ENCODE measurements around the gene GTF3C5. TPM values are rescaled to one million over a fixed set of nuclear protein-coding genes. Genes with fewer than 3 reads are reported as not detected.

GTF3C5 gene
- total RNA-seq, 1 donor from 2014 or later: 31.0 TPM

DNA sequence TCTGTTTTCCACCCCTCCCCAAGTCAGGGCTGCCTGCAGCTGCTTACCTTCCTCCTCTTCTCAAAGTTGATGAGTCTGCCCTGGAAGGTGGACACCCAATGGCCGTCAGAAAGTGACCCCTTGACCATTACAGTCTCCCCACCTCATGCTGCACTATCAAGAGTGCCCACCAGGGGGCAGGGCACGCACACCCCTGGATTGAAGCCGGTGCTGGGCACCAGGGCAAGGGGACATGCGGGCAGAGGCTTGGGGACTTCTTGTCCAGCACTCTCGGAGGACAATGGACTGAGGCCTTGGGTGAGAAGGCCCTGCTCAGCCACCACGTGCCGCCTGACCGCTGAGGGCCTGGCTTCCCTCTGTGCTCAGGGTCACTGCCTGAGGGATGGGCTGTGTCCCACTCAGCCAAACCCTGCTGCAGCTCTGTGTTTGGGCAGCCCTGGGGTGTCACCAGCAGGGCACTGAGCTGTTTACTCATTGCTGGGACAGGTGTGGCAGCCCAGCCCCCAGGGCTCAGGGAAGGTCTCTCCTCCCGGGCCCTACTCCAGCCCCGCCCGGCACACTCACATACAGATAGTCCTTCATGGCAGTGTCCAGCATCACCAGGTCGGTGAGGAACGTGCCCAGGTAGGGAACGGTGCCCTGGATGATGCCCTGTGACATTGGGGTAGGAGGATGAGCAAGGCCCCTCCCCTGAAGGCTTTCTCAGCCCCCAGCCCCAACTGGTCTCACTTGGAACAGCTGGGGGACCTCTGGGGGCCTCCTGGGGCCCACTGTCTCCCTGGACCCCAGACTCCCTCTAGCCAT lies 72.6 kb downstream of the GTF3C5 start:
- DNase-seq (ENCODE audit: low spot score in 2 of 2): peak; percentile 77 to 84
- FAIRE-seq: no peak

DNA sequence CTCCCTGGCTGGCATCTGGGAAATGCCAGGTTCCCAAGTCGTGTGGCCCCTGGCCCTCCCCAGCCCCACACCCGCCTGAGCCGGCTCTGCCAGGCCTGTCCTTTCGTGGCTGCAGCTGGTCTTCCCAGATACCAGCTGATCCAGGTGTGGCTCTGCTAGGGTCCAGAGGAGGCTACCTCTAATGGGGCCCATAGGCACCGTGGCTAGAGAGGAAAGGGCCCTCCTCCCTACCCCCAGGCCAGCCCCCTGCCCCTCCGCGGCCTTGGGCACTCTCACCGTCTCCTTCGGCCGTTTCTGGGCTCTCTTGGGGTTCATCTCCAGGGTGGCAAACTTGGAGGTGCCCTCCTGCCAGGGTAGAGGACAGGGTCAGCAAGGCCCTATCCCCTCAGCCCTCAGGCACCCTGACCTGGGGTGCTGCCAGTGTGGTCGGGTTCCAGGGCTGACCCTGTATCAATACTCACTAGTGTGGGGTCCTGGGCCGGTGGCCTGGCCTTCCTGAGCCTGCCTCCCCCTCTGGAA lies 73.2 kb downstream of the GTF3C5 start:
- FAIRE-seq (no peak), DNase-seq (ENCODE audit: low spot score in 2 of 2) (no peak)

DNA sequence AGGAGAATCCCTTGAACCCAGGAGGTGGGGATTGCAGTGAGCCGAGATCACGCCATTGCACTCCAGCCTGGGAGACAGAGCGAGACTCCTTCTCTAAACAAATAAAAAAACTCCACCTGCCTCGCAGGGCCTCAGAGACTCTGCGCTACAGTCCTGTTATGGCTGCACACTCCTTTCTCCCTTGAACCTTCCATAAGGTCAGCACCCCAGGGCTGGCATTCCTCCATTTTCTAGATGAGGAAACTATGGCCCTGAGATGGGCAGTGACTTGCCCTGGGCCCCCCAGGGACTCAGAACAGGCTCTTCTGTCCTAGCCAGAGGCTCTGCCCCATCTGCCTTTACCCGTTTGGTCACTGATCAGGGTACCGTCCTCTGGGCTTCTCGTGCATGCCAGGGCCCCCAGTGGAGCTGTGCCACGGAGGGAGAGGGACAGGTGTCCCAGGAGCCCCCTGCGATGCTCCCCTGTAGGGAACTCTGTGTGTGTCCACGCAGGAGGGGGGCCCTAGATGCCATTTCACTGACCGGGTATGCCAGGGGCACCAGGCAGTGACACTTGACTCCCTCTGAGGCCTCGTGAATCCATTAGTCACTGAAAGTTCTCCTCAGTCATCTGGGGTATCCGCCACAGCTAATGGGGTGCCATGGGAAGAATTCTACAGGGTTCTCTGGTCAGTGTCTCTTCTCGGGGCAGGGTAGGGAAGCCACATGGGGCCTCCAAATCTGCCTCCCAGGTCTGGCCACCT lies 74.1 kb downstream of the GTF3C5 start:
- no peak for DNase-seq (ENCODE audit: low spot score in 2 of 2)
- no peak for FAIRE-seq

DNA sequence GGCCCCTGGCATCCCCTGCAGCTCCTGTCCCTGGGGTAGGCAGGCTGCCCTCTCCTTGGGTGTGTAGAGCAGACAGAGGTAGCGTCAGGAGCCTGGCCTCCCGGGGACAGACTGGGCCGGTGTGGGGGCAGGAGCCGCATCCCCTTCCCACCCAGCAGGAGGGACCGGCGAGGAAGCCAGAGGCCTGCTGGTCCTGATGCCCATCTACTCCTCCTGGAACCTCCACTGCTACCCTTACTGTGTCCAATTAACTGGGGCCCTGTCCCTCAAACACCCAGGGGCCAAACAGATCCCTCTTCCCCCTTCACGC lies 74.6 kb downstream of the GTF3C5 start:
- no peak for FAIRE-seq
- no peak for DNase-seq (ENCODE audit: low spot score in 2 of 2)

DNA sequence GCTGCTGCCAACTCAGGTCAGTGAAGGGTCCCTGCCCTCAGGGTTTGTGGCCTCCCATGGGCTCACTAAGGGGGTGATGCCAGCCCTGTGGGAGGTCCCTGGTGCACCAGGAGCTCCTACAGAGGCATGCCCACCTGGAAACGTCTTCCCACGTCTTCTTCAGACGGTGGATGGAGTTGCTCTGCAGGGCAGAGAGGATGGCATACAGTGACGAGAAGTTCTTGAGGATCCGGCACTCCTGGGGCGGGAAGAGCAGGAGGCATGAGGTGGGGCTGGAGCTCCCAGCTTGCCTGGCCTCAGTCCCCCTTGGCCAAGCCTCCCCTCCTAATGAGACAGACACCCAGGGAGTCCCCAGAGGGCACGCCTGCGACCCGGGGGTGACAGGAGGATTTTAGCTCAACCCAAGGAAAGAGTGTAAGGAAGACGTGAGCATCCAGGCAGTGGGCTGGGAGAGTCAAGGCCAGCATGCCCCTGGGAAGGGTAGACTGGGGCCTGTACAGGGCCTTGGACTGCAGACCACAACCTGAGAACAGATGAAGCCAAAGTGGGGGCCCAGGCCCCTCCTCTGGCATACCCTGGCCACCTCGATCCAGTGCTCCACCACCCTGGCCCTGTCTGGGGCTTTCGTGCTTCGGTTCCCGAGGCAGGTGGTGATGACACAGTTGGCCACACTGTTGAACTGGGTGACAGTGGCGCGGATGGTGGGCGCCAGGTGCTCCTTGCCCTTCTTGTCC lies 75.9 kb downstream of the GTF3C5 start:
- FAIRE-seq: no peak
- DNase-seq (ENCODE audit: low spot score in 2 of 2): no peak

DNA sequence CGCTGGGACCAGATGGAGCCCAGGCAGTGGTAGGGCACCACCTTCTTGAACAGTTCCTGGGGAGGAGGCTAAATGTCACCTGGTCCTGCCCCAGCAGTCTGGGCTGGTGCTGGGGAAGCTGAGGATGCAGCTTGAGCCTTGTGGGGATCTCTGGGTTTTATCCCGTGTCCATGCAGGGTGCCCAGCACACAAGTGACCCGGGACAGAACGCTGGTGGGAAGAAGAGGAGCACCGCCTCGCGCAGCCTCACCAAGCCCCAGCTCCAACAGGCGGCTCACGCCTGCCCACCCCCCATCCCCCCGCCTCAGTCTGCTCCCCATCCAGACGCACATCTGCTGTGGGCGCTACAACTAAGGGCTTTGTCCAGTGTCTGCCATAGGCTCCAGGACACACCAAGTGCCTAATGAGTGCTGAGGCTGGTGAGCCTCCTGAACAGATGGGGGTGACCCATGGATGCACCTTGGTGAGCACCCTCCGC lies 76.5 kb downstream of the GTF3C5 start:
- FAIRE-seq (no peak), DNase-seq (ENCODE audit: low spot score in 2 of 2) (no peak)

Small RNA genes lying within 50 kb of the gene (small RNA-seq; reads per million reads assigned to genes)
- gene MIR6877: not detected

Other genes with a start within 250 kb of the GTF3C5 start
- gene AK8, start 152.7 kb upstream of the GTF3C5 start, total RNA-seq: 1.2 TPM
- gene SPACA9, start 152.1 kb upstream of the GTF3C5 start, total RNA-seq: 2.0 TPM
- gene TSC1, start 86.4 kb upstream of the GTF3C5 start, total RNA-seq: 36.7 TPM
- 0.41 TPM for gene GFI1B, start 52.3 kb upstream of the GTF3C5 start, total RNA-seq
- gene CEL, start 31.0 kb downstream of the GTF3C5 start, total RNA-seq: 0.41 TPM
- 79.9 TPM for gene RALGDS, start 90.2 kb downstream of the GTF3C5 start, total RNA-seq
- 2.0 TPM for gene GBGT1, start 132.9 kb downstream of the GTF3C5 start, total RNA-seq
- not detected for gene OBP2B, start 178.3 kb downstream of the GTF3C5 start, total RNA-seq
- gene ABO, start 244.2 kb downstream of the GTF3C5 start, total RNA-seq: not detected